Measurements from ENCODE around the gene FYCO1.

The FYCO1 gene

DNA sequence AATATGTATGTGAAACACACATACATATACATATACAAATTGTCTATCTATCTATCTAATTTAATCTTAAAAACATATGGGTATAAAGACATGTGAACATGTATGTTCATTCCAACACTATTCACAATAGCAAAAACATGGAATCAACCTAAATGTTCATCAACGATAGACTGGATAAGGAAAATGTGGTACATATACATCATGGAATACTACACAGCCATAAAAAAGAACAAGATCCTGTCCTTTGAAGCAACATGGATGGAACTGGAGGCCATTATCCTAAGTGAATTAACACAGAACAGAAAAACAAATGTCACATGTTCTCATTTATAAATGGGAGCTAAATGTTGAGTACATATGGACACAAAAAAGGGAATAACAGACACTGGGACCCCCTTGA lies 103.5 kb downstream of the FYCO1 start:
- in situ Hi-C loops (cut with MboI; ENCODE audit: low sequenced_read_pairs), result no loop called here

DNA sequence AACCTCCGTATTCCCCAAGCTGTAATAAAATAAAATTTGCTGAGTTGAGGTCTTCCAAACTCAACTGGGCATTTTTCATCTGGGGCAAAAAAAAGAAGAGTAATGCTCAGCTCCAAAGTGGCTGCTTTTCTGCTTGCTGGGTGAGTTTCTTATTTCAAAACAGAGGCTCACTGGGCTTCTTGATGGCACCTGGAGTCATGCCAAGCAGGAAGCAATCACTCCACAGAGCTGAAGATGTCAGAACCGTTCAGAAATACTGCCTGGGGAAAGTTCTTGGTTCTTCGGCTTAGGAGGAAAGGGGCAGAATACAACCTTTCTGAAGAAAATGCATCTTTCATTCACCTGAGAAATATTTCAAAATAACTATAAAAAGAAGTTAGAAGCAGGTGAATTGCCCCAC lies 105.2 kb downstream of the FYCO1 start:
- in situ Hi-C loops (cut with MboI; ENCODE audit: low sequenced_read_pairs), result no loop called here

GRCh38 chr3:45889337-45889736 lies 106.3 kb downstream of the FYCO1 start:
- in situ Hi-C loops (cut with MboI; ENCODE audit: low sequenced_read_pairs), result no loop called here

- in situ Hi-C loops (cut with MboI; ENCODE audit: low sequenced_read_pairs), result no loop called here
Observed at GRCh38 chr3:45887759-45888511, 107.7 kb downstream of the FYCO1 start.

GRCh38 chr3:45887285-45887684 lies 108.3 kb downstream of the FYCO1 start:
- in situ Hi-C loops (cut with MboI; ENCODE audit: low sequenced_read_pairs), result no loop called here

- in situ Hi-C loops (cut with MboI; ENCODE audit: low sequenced_read_pairs), result no loop called here
Observed at GRCh38 chr3:45885979-45886705, 109.5 kb downstream of the FYCO1 start, which contains the start of gene CCR9. CCR9 (plus strand) TSS chr3:45886543; CDS start chr3:45894934, 8,391 bp downstream.

- in situ Hi-C loops (cut with MboI; ENCODE audit: low sequenced_read_pairs), result no loop called here
Observed at GRCh38 chr3:45884368-45885201, 111.0 kb downstream of the FYCO1 start.

GRCh38 chr3:45881078-45882022 lies 114.3 kb downstream of the FYCO1 start:
- in situ Hi-C loops (cut with MboI; ENCODE audit: low sequenced_read_pairs), result no loop called here

- in situ Hi-C loops (cut with MboI; ENCODE audit: low sequenced_read_pairs), result no loop called here
Observed at GRCh38 chr3:45880725-45881077, 114.9 kb downstream of the FYCO1 start.

DNA sequence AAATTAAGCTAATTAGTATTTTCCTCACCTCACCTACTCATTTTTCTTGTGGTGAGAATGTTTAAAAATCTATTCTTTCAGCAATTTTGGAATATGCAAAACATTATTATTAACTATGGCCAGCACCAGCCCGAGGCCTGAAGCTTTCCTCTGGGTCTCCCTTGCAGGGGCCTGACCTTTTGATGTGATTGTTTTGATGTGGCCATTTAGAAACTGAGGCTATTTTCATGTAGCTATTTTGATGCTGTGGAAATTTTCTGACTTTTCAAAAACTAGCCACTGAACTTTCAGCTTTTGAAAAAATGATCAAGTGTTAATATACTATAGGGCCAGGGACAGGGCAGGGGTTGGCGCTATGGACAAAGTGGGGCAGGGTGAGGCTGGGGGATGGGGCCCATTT lies 117.5 kb downstream of the FYCO1 start:
- in situ Hi-C loops (cut with MboI; ENCODE audit: low sequenced_read_pairs), result no loop called here

DNA sequence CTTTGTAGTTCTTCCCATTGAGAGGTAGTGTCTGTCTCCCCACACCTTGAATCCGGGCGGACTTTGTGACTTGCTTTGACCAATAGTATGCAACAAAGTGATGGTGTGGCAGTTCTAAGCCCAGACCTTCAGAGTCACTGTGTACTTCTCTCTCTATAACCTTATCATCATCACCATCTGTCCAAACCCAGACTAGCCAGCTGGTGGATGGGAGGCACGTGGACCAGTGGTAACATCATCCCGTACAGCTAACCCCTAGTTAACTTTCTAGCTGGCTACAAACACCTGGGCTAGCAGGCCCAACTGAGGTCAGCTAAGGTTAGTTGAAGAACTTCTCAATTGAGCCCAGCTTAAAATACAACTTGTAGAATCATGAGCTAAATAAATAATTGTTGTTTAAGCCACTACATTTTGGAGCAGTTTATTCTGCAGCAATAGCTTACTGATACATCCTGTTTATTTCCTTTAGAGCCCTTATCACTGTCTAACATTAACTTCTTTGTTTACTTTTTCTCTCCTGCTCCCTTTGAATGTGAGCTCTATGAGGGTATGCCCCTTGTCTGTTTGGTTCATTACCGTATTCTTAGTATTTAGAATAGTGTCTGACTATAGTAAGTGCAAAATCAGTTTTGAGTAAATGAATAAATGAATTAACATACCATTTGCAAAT lies 120.8 kb downstream of the FYCO1 start:
- in situ Hi-C loops (cut with MboI; ENCODE audit: low sequenced_read_pairs), result no loop called here

DNA sequence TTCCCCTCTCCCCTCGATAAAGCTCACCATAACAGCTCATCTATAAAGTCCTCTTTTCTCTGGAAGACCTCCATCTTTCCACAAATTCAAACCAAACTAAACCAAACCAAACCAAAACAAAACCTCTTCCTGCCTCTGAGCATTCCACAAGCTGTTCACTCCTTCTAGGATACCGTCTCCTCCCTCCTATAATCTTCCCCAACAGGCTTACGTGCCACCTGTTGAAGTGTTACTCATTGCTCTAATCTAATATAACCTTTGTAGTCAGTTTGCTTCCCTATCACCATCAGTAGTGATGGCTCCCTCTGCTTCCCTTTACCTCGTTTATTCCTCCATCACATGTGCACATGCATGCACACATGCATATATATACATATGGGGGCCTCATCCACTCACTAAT lies 122.0 kb downstream of the FYCO1 start:
- in situ Hi-C loops (cut with MboI; ENCODE audit: low sequenced_read_pairs), result no loop called here

GRCh38 chr3:45873036-45873435 lies 122.6 kb downstream of the FYCO1 start:
- in situ Hi-C loops (cut with MboI; ENCODE audit: low sequenced_read_pairs), result no loop called here

DNA sequence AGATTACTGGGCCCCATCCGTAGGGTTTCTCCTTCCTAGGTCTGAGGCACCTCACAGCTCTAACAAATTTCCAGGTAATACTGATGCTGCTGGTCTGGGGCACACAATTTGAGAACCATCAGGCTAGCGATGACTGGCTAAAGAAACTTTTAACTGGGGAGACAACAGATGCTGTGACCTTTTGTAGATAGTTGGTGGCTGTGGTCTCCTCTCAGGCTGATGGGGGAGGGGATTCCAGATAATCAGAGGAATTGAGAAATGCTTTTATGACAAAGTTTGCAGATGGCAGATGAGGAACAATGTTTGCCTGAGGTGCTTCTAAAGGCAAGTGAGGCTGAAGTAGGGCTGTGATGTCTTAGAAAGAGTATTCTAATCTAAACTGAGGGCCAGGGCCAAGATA lies 123.1 kb downstream of the FYCO1 start:
- in situ Hi-C loops (cut with MboI; ENCODE audit: low sequenced_read_pairs), result no loop called here

DNA sequence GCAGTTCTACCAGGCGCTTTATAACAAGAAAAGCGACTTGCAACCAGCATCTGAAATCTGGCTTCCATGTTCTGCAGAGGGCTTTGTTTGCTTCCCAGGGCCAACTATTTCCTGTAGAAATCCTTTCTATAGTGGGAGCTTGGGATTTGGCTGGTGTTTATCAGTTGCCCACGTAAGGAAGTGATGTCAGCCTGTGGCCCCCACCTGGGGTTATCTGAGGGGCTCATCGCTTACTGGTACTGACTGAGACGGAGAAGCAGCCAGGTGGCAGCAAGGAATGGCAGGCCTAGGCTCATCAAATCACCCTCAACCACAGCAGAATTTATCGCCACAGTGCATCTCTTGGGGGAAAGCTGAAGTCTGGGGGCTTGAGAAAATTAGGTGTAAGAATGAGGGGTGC lies 123.8 kb downstream of the FYCO1 start:
- in situ Hi-C loops (cut with MboI; ENCODE audit: low sequenced_read_pairs), result no loop called here

- in situ Hi-C loops (cut with MboI; ENCODE audit: low sequenced_read_pairs), result no loop called here
Observed at GRCh38 chr3:45870099-45870498, 125.5 kb downstream of the FYCO1 start.

DNA sequence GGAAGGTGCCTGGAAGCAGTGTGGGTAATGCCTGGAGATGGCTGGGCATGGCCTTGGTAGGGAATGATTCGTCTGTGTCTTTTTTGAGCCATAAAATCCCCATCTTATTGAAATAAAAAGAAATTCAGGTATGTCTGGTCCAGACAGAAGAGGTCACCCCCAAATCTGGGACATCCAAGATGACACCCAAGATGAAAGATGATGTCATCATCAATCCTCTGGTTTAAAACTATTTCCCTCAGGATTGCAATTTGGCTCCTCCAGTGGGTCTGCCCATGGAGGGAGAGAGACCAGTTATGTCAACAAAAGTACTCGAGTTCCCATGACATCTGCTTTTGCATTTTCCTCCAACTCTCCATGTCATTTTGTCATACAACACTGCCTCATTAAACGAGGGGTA lies 126.0 kb downstream of the FYCO1 start:
- in situ Hi-C loops (cut with MboI; ENCODE audit: low sequenced_read_pairs), result no loop called here

DNA sequence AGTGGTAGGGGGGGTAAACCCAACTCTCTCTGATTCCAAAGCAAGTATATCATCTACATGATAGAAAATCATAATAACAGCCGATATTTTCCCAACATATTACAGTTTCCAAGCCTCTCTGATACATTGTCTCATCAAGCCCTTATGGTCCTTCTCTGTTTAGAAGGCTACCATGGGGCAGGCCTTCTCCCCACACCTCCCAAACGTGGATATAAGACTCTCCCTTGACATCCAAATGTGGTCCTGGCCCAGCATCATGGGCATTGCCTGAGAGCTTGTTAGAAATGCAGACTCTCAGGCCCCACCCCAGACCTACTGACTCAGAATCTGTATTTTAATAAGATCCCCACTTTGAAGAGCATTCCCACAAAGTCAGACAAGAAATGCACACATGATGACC lies 127.0 kb downstream of the FYCO1 start:
- in situ Hi-C loops (cut with MboI; ENCODE audit: low sequenced_read_pairs), result no loop called here

- in situ Hi-C loops (cut with MboI; ENCODE audit: low sequenced_read_pairs), result no loop called here
Observed at GRCh38 chr3:45868213-45868612, 127.4 kb downstream of the FYCO1 start.

All from HL-60/S4 (cell line).